HEK293 (cell line): ENCODE results near the gene ACTR1B.
"Not testable (repeated sequence)": the region's sequence is repeated elsewhere in the genome, so short reads cannot be mapped to it uniquely, and the experiment has no call there.

ENCODE experiments used
- CTCF ChIA-PET: fragments of 350-600 bp; formaldehyde crosslinking; extraction: SDS; loops from one replicate; lab custom pipeline; 2021; ENCODE audit warnings: antibody characterized with exemption; lab: Yijun Ruan, JAX
- POLR2A ChIA-PET: fragments of 300-600 bp; formaldehyde crosslinking; extraction: SDS; loops from one replicate; lab custom pipeline; 2020; ENCODE audit warnings: antibody characterized with exemption, inconsistent platforms; lab: Yijun Ruan, JAX
- H3K27ac ChIP-seq: fragments of 200-500 bp; sonication (Bioruptor generic); 2 replicates; pipeline ENCODE4 v1.5.1; 2014; ENCODE audit warnings: low read depth, low read length, control low read depth, inconsistent platforms; ENCODE audit errors: extremely low read depth
- H3K36me3 ChIP-seq, 2 experiments: fragments of 200-500 bp in 1 of 2; sonication (Bioruptor generic) in 1 of 2; 1 replicate in 1 of 2; 2 replicates in 1 of 2; pipeline ENCODE4 v1.5.1; 2014 to 2017; ENCODE audit warnings: inconsistent platforms in 2 of 2, low read length in 2 of 2; ENCODE audit not compliant: control insufficient read depth in 2 of 2, insufficient read depth in 1 of 2
- H3K4me1 ChIP-seq: fragments of 200-500 bp; sonication (Bioruptor generic); 2 replicates; pipeline ENCODE4 v1.5.1; 2014; ENCODE audit warnings: mild to moderate bottlenecking, low read length, inconsistent platforms; ENCODE audit not compliant: control insufficient read depth, insufficient read depth
- H3K4me3 ChIP-seq: 2 replicates; pipeline ENCODE4 v1.5.1; 2011; ENCODE audit warnings: low read depth, mild to moderate bottlenecking, control low read depth, low read length, moderate library complexity
- H3K9me3 ChIP-seq: fragments of 200-500 bp; sonication (Bioruptor generic); 2 replicates; pipeline ENCODE4 v1.5.1; 2014; ENCODE audit warnings: low read depth, low read length, inconsistent platforms; ENCODE audit not compliant: control insufficient read depth, insufficient read depth
- GLIS2 ChIP-seq: fragments of 450-650 bp; formaldehyde crosslinking; IDR thresholded peaks from 2 replicates; pipeline ENCODE4 v1.5.1; 2016; ENCODE audit warnings: missing biosample characterization, missing genetic modification characterization
- HOXC10 ChIP-seq: sonication (generic); formaldehyde crosslinking; IDR thresholded peaks from 2 replicates; pipeline ENCODE4 v1.8.1; 2023; ENCODE audit warnings: mild to moderate bottlenecking, missing genetic modification reagents
- MEIS1 ChIP-seq: sonication (generic); formaldehyde crosslinking; IDR thresholded peaks from 2 replicates; pipeline ENCODE4 v1.8.1; 2022; ENCODE audit warnings: missing genetic modification reagents, mild to moderate bottlenecking, borderline replicate concordance
- OSR2 ChIP-seq: fragments of 450-650 bp; formaldehyde crosslinking; IDR thresholded peaks from 2 replicates; pipeline ENCODE4 v1.5.1; 2016; ENCODE audit warnings: missing biosample characterization, missing genetic modification characterization
- PBX3 ChIP-seq: sonication (generic); formaldehyde crosslinking; IDR thresholded peaks from 2 replicates; pipeline ENCODE4 v1.8.1; 2022; ENCODE audit warnings: mild to moderate bottlenecking, moderate library complexity, missing genetic modification reagents
- SALL2 ChIP-seq: fragments of 450-650 bp; formaldehyde crosslinking; IDR thresholded peaks from 2 replicates; pipeline ENCODE4 v1.5.0; 2017; ENCODE audit warnings: missing biosample characterization, mild to moderate bottlenecking, missing genetic modification characterization, borderline replicate concordance
- ZBTB17 ChIP-seq: fragments of 450-650 bp; formaldehyde crosslinking; IDR thresholded peaks from 2 replicates; pipeline ENCODE4 v1.5.1; 2016; ENCODE audit warnings: missing biosample characterization, missing genetic modification characterization
- ZBTB26 ChIP-seq: fragments of 450-650 bp; formaldehyde crosslinking; optimal IDR thresholded peaks from 2 replicates; pipeline ENCODE3; 2016; ENCODE audit warnings: missing biosample characterization, mild to moderate bottlenecking, missing genetic modification characterization
- ZNF146 ChIP-seq: fragments of 450-650 bp; formaldehyde crosslinking; IDR thresholded peaks from 2 replicates; pipeline ENCODE4 v1.5.1; 2016; ENCODE audit warnings: missing biosample characterization, missing genetic modification characterization
- ZNF174 ChIP-seq: fragments of 450-650 bp; formaldehyde crosslinking; IDR thresholded peaks from 2 replicates; pipeline ENCODE4 v1.5.0; 2017; ENCODE audit warnings: missing biosample characterization, mild to moderate bottlenecking, missing genetic modification characterization
- ZNF19 ChIP-seq: fragments of 450-650 bp; formaldehyde crosslinking; IDR thresholded peaks from 2 replicates; pipeline ENCODE4; 2016; ENCODE audit warnings: missing biosample characterization, missing genetic modification characterization, low read depth
- ZNF214 ChIP-seq: fragments of 450-650 bp; formaldehyde crosslinking; IDR thresholded peaks from 2 replicates; pipeline ENCODE4 v1.5.1; 2017; ENCODE audit warnings: missing biosample characterization, mild to moderate bottlenecking, missing genetic modification characterization, borderline replicate concordance
- ZNF324 ChIP-seq: fragments of 450-650 bp; formaldehyde crosslinking; IDR thresholded peaks from 2 replicates; pipeline ENCODE4 v1.5.1; 2016; ENCODE audit warnings: missing biosample characterization, missing genetic modification characterization
- ZNF416 ChIP-seq: fragments of 450-650 bp; formaldehyde crosslinking; IDR thresholded peaks from 2 replicates; pipeline ENCODE4 v1.5.1; 2016; ENCODE audit warnings: missing biosample characterization, missing genetic modification characterization
- ZNF558 ChIP-seq: fragments of 450-650 bp; formaldehyde crosslinking; IDR thresholded peaks from 2 replicates; pipeline ENCODE4 v1.5.1; 2016; ENCODE audit warnings: missing biosample characterization, missing genetic modification characterization
- ZNF585B ChIP-seq: fragments of 450-650 bp; formaldehyde crosslinking; IDR thresholded peaks from 2 replicates; pipeline ENCODE4 v1.5.1; 2016; ENCODE audit warnings: missing biosample characterization, missing genetic modification characterization
- ZNF600 ChIP-seq: fragments of 450-650 bp; formaldehyde crosslinking; IDR thresholded peaks from 2 replicates; pipeline ENCODE4 v1.5.1; 2016; ENCODE audit warnings: missing biosample characterization, missing genetic modification characterization
- ZNF664 ChIP-seq: fragments of 450-650 bp; formaldehyde crosslinking; IDR thresholded peaks from 2 replicates; pipeline ENCODE4 v1.5.1; 2016; ENCODE audit warnings: missing biosample characterization, missing genetic modification characterization
- ZNF792 ChIP-seq: fragments of 450-650 bp; formaldehyde crosslinking; IDR thresholded peaks from 2 replicates; pipeline ENCODE4 v1.5.1; 2016; ENCODE audit warnings: missing biosample characterization, missing genetic modification characterization
- ZSCAN23 ChIP-seq: fragments of 450-650 bp; formaldehyde crosslinking; IDR thresholded peaks from 2 replicates; pipeline ENCODE4 v1.5.1; 2016; ENCODE audit warnings: missing biosample characterization, missing genetic modification characterization
- TF ChIP-seq, protein P1 (sequence below): fragments of 450-650 bp; formaldehyde crosslinking; IDR thresholded peaks from 2 replicates; pipeline ENCODE4 v1.5.1; 2016; ENCODE audit warnings: missing biosample characterization, missing genetic modification characterization

The ACTR1B gene

GRCh38 chr2:97691166-97691565 is 27.3 kb upstream of the ACTR1B start:
- ChIA-PET CTCF (interaction anchor here (2.0 to 2.1 kb wide), 2 partner anchors 9 to 100 kb away, joined by 7 to 9 read pairs; no protein-coding TSS in a partner anchor), POLR2A (interaction anchor here (1.2 kb wide), 1 partner anchor 45 kb away, joined by 3 read pairs; the partner anchor contains the start of gene COX5B)
- Histone ChIP-seq H3K27ac (no peak overlapping the region), H3K4me3 (no peak overlapping the region), H3K4me1 (no peaks in the 10 kb centered on the region), H3K36me3 (no peaks in the 10 kb centered on the region), H3K9me3 (no peaks in the 10 kb centered on the region)
- TF ChIP-seq ZNF146 (no peak), GLIS2 (tag by site-specific recombination) (no peak), ZNF174 (tag by site-specific recombination) (no peak)

DNA sequence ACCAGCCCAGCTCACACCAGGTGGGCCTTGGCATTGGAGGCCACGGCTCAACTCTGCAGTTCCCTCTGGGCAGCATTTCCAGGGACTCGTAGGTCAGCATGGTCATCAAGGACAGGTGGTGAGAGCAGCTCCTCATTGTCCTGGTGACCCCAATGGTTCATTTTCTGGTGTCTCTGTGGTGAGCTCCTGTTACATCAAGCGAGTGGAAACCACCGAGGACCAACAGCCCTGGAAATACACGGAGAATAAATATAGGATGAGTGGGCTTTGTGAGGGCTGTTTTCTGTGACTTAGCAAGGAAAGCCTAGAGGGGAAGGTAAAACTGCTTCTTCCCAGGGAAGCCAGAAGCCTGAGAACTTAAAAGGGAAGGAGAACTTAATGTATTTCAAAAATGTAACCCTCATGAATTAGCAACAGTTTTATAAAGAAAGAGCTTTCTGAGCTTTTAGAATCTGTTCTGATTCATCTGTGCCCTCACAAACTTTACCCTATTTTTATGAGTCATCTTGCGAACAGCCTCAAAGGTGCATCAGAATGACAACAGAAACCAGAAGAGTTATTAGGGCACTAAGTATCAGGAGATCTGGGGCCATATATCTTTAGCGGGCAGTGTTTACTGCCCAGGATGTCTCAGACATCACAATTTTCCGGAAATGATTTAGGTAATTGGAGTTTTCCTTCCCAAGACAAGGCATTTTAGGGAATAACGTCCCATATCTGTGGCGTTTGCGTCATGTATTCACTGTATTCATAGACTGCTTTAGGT is 24.4 kb upstream of the ACTR1B start:
- TF ChIP-seq OSR2 (tag by site-specific recombination) (no peak), ZNF214 (tag by site-specific recombination) (no peak), ZBTB26 (tag by site-specific recombination) (no peak), ZBTB17 (tag by site-specific recombination) (no peak), ZNF324 (tag by site-specific recombination) (no peak), SALL2 (tag by site-specific recombination) (no peak), MEIS1 (CRISPR knock-in tag) (no peak), ZNF792 (tag by site-specific recombination) (no peak), ZSCAN23 (tag by site-specific recombination) (no peak), ZNF585B (no peak), HOXC10 (CRISPR knock-in tag) (no peak), ZNF416 (tag by site-specific recombination) (no peak), ZNF664 (tag by site-specific recombination) (no peak), ZNF600 (tag by site-specific recombination) (no peak), ZNF558 (tag by site-specific recombination) (no peak), PBX3 (CRISPR knock-in tag) (no peak), ZNF19 (no peak)
- TF ChIP-seq, protein P1, sequence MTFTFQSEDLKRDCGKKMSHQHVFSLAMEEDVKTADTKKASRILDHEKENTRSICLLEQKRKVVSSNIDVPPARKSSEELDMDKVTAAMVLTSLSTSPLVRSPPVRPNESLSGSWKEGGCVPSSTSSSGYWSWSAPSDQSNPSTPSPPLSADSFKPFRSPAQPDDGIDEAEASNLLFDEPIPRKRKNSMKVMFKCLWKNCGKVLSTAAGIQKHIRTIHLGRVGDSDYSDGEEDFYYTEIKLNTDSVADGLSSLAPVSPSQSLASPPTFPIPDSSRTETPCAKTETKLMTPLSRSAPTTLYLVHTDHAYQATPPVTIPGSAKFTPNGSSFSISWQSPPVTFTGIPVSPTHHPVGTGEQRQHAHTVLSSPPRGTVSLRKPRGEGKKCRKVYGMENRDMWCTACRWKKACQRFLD (tag by site-specific recombination): no peak
- POLR2A ChIA-PET: no interaction called here
- H3K36me3 ChIP-seq: no peaks in the 10 kb centered on the region
- H3K4me3 ChIP-seq: no peak overlapping the region
- H3K4me1 ChIP-seq: no peaks in the 10 kb centered on the region
- H3K27ac ChIP-seq: no peak overlapping the region
- CTCF ChIA-PET: no interaction called here
- H3K9me3 ChIP-seq: no peaks in the 10 kb centered on the region

GRCh38 chr2:97687235-97687634 is 23.4 kb upstream of the ACTR1B start:
- POLR2A ChIA-PET, H3K27ac ChIP-seq, H3K36me3 ChIP-seq, CTCF ChIA-PET, H3K9me3 ChIP-seq, H3K4me1 ChIP-seq, H3K4me3 ChIP-seq: not testable (repeated sequence)
